Mucosa of descending colon (tissue), 3 donors: ENCODE results near the gene LRRC47. TPM values are rescaled to one million over a fixed set of nuclear protein-coding genes. Genes with fewer than 3 reads are reported as not detected.

Source experiments
- ATAC-seq: fragments of 200-7000 bp; cut with Tn5 transposase; one replicate; pipeline ENCODE4 v1.9.1; 2020; ENCODE audit warnings: mild to moderate bottlenecking, moderate library complexity
- DNase-seq, 3 donors: peaks; one replicate each; pipeline ENCODE4 v3.0.0-alpha.2; 2020
- H3K36me3 ChIP-seq: fragments of 200-600 bp; one replicate; pipeline ENCODE4 v1.8.0; 2021; ENCODE audit warnings: low read depth, mild to moderate bottlenecking
- H3K4me1 ChIP-seq: fragments of 200-600 bp; one replicate; pipeline ENCODE4 v1.8.0; 2021; ENCODE audit warnings: low read depth, mild to moderate bottlenecking
- H3K4me3 ChIP-seq: fragments of 200-600 bp; one replicate; pipeline ENCODE4 v1.8.0; 2021; ENCODE audit warnings: mild to moderate bottlenecking
- H3K9me3 ChIP-seq: fragments of 200-600 bp; one replicate; pipeline ENCODE4 v1.8.0; 2021; ENCODE audit warnings: mild to moderate bottlenecking
- intact Hi-C, 2 donors: fragments of 100-400 bp; cut with DNase I in 1 of 2; cut with micrococcal nuclease in 1 of 2; formaldehyde crosslinking; loops; one replicate each; pipeline versions ENCODE4 v1.11.0 to v1.11.1; 2022; cut with DNase I, micrococcal nuclease
- total RNA-seq, 3 donors: library from RNA; stranded (reverse); fragmentation: NEBNext Ultra II Directional in 2 of 3; extraction: Animal tissue kit (Norgen Biotek cat#: 25700) in 2 of 3; gene quantifications; one replicate each; pipeline versions ENCODE4 v1.2.1 to v1.2.4, GENCODE V29; 2021 to 2023
- TF ChIP-seq, protein P1 (sequence below): fragments of 200-600 bp; IDR thresholded peaks from one replicate; pipeline ENCODE4 v1.8.0; 2022; ENCODE audit warnings: antibody characterized with exemption, mild to moderate bottlenecking
- donor health status: DM: no; HTN: no; CAD: no; lungs with moderate emphysema.
- donor health status: DM: no; HTN: no; CAD: no.
- donor health status: DM: no; HTN: yes; CAD: no.

The LRRC47 gene
- total RNA-seq, 3 donors from 2014 or later, result 33.2 to 58.9 (median 34.7) TPM

DNA sequence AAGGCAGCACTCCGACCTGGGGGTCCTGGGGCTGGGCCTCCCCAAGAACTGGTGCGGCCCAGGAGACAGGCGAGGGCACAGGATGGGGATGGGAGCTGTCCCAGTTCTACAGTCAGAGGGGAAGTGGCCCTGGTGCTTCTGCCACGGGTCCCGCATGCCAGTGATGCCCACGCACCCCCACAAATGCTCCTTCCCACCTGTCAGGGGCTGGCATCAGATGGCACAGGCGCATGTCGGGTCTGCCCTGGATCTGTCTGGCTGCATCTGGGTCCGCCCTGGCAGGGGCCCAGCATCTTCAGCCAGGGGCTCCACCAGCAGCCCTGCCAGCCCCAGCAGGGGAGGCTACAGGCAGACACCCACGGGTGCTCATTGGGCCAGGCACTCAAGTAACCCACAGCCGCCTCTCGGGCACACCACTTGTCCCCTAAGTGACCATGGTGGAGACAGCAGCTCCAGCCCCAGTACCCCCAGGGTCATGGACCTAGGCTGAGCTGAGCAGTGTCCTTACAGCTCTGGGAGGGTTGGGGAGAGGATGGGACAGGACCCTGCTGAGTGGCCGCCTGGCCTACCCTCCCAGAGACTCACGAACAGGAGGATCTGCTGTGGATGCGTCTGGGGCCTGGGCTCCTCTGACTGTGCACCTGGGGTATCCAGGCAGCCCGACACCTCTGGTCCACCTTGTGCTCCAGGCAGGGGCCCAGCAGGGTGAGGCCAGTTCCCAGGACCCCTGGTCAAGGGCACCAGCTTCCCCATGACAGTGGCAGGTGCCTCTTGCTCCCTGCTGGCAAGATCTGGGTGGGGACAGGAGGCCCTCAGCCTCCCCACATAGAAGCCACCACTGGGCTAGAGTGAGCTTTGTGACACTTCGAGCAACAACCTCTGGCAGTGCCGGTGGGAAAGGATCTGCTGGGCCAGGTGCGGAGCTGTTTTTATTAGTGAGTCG is 18.4 kb downstream of the LRRC47 start:
- DNase-seq (peak in 2 of 3 donors; percentile 19 to 46), ATAC-seq (no peak)
- intact Hi-C loops, result no loop called here
- H3K4me3 ChIP-seq, result no peak overlapping the region
- TF ChIP-seq, protein P1, sequence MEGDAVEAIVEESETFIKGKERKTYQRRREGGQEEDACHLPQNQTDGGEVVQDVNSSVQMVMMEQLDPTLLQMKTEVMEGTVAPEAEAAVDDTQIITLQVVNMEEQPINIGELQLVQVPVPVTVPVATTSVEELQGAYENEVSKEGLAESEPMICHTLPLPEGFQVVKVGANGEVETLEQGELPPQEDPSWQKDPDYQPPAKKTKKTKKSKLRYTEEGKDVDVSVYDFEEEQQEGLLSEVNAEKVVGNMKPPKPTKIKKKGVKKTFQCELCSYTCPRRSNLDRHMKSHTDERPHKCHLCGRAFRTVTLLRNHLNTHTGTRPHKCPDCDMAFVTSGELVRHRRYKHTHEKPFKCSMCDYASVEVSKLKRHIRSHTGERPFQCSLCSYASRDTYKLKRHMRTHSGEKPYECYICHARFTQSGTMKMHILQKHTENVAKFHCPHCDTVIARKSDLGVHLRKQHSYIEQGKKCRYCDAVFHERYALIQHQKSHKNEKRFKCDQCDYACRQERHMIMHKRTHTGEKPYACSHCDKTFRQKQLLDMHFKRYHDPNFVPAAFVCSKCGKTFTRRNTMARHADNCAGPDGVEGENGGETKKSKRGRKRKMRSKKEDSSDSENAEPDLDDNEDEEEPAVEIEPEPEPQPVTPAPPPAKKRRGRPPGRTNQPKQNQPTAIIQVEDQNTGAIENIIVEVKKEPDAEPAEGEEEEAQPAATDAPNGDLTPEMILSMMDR, result no peak
- peaks cover 6% of the 10 kb centered on the region for H3K36me3 ChIP-seq
- no peaks in the 10 kb centered on the region for H3K9me3 ChIP-seq
- peaks cover 17% of the 10 kb centered on the region for H3K4me1 ChIP-seq

DNA sequence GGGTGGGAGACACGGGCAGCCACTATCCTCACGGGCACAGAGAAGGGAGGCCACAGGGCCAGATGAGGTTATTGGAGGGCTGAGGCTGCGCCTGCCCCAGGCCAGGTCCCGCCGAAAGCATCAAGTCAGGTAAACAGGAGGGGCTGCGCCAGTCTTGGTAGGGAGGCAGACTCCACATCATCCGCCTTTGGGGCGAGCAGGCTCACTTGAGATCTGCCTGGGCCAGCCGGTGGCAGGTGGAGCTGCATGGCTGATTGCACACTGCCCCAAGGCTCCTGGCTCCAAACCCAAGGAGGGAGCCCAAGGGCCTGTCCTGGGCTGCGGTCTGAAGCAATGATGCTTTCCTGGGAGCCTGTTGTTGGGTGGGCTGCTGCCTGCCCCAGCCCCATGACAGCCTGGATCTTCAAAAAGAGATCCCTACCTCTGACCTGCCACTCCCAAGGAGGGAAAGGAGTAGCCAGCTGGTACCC is 19.2 kb downstream of the LRRC47 start:
- intact Hi-C loops, result no loop called here
- Histone ChIP-seq H3K4me1 (peaks cover 18% of the 10 kb centered on the region), H3K36me3 (no peaks in the 10 kb centered on the region), H3K4me3 (no peak overlapping the region), H3K9me3 (no peaks in the 10 kb centered on the region)
- ATAC-seq, result no peak
- TF ChIP-seq, protein P1, result no peak
- DNase-seq, result no peak

DNA sequence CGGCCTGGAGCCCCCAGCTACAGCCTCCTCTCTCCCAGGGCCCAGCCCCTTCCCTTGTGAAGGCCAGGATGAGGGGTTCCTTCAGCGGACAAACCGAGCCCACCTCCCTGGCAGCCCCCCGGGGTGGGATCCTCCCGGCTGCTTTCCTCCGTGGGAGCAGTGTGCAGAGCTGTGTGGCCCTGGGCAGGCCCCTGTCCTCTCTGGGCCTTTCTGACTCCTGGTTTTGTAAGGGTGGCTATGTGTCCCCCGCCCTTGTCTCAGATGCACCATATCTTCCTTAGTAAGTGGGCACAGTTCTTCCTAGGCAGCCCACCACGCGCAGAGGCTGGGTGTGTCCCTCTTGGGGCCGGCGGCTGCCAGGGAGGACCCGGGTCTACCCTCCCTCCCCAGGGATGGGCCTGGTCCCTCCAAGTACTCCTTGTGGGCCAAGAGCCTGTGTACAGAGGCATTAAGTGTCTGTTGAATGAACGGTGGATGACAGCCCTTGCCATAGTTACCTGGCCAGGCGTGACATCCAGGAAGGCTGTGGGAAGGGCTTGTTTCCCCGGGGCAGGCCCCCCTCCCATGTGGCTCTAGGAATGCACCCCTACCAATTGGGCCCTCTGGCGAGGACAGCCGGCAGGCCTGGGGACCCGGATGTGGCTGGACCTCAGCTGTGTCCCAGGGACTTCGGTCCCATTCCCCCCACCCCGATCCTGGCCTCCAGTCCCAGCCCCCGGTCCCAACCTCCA is 19.9 kb downstream of the LRRC47 start:
- TF ChIP-seq, protein P1, result no peak
- intact Hi-C loops, result no loop called here
- DNase-seq, result no peak
- no peak for ATAC-seq
- no peaks in the 10 kb centered on the region for H3K36me3 ChIP-seq
- no peak overlapping the region for H3K4me3 ChIP-seq
- peaks cover 25% of the 10 kb centered on the region for H3K4me1 ChIP-seq
- no peaks in the 10 kb centered on the region for H3K9me3 ChIP-seq

DNA sequence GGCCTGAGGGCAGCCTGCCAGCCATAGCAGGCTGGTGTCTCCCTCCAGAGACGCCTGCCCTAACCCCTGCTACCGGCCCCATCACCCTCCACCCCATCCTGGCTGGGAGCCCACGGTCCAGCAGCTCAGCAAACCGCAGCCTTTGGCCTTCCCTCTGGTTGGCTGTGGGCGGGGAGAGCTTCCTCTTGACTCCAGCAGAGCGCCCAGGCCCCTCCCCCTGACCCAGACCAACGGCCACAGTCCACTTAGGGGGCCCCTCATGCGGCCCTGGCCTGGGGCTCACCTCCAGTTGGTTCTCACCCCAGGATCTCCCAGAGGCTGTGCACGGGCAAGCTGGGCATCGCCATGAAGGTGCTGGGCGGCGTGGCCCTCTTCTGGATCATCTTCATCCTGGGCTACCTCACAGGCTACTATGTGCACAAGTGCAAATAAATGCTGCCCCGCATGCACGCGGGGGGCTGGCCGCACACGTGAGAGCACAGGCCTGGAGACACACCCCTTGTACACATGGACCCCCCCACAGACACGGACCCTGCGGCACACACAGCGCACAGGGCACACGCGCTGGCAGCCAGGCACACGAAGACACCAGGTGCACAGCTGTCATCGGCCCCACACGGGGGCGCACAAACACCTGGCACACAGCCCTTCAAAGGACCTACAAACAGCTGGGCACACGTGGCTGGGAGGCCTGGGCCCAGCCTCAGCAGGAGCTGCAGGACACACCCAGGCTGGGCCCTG is 20.6 kb downstream of the LRRC47 start:
- Histone ChIP-seq H3K4me1 (peaks cover 25% of the 10 kb centered on the region), H3K9me3 (no peaks in the 10 kb centered on the region), H3K4me3 (no peak overlapping the region), H3K36me3 (no peaks in the 10 kb centered on the region)
- intact Hi-C loops, result no loop called here
- TF ChIP-seq, protein P1, result peak; percentile 52
- DNase-seq, result peak; percentile 76 to 82 (median 77)
- peak; percentile 69 for ATAC-seq

DNA sequence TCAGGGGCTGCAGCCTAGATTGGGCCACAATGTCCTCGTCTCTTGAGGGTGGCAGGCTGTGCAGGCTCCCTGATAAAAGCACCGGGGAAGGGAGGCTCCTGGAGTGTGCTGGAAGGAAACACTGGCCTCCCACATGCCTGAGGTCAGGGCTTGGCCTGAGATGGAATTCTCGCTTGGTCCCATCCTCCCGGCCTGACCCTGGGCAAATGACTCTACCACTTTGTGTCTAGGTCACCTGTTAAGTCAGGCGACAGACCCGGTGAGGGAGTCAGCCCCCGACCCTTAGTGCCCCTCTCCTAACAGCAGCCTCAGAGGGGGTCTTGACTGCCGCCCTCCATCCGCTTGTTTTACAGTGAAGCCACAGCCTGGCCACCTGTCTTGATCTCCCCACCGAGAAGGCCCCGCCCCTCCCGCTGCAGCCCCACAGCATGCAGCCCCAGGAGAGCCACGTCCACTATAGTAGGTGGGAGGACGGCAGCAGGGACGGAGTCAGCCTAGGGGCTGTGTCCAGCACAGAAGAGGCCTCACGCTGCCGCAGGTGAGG is 21.3 kb downstream of the LRRC47 start:
- no peak for ATAC-seq
- H3K36me3 ChIP-seq, result no peaks in the 10 kb centered on the region
- intact Hi-C loops, result no loop called here
- TF ChIP-seq, protein P1, result no peak
- DNase-seq, result no peak
- H3K4me3 ChIP-seq, result no peak overlapping the region
- H3K9me3 ChIP-seq, result no peaks in the 10 kb centered on the region
- H3K4me1 ChIP-seq, result peaks cover 25% of the 10 kb centered on the region
